SK-N-DZ (cell line): ENCODE measurements around the gene DYNC1H1.

ENCODE experiments used
- DNase-seq: peaks from one replicate; pipeline ENCODE4 v3.0.0-alpha.2; 2015; ENCODE audit warnings: low spot score

The DYNC1H1 gene

GRCh38 chr14:101939646-101940170 is 24.7 kb upstream of the DYNC1H1 start:
- DNase-seq, result no peak

- DNase-seq, result no peak
Observed at GRCh38 chr14:101944451-101944850, 19.9 kb upstream of the DYNC1H1 start.

DNA sequence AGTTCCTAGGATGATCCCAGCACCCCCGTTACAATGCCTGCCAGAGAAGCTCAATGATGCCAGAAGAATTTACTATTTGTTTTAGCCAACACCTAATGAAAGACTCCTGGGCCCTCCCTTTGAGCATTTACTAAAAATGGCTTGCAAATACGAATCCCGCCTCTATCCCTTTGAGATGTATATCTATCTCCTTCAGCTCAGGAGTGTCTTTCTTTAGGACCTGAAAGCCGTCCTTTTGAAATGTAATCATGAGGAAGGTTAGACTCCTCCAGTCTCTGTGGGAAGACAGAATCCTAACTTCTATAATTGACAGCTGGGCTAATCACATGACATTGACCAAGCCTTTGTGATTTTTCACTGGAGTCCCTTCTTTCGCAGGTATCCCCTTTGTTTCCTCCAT is 19.2 kb upstream of the DYNC1H1 start:
- no peak for DNase-seq

DNA sequence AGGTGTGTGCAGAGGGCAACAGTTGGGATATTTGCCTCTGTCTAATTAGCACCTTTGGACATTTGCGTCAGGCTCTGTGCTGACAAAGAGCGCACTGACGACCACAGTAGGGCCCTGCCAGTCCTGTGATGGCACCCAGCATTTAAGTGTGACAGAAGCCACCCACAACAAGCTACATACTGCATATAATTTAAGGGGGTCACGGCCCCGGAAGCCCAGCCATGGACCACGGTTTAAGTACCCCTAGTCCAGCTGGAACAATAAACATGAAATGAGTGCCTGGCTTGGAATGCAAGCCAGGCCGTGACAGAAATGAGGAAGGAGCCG is 16.8 kb upstream of the DYNC1H1 start:
- no peak for DNase-seq

GRCh38 chr14:101947904-101948665 is 16.3 kb upstream of the DYNC1H1 start:
- DNase-seq, result peak; percentile 98

- no peak for DNase-seq
Observed at GRCh38 chr14:101948666-101949216, 15.6 kb upstream of the DYNC1H1 start.

DNA sequence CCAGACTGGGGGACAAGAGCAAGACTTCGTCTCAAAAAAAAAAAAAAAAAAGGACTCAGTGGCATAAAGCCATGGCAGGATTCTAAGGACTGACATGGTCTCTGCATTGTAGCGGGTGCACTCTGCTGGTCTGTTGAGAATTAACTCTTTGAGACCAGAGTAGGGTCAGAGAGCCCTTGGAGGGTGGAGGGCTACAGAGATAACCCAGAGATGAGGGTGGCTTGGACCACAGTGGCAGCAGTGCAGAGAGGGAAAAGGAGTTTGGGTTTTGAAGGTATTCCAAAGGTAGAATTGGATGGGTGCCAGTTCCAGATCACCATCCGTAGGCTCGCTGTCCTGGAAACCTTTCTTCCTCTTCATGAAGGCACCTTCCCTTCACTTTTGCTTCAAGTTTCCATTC is 14.3 kb upstream of the DYNC1H1 start:
- DNase-seq, result no peak

DNA sequence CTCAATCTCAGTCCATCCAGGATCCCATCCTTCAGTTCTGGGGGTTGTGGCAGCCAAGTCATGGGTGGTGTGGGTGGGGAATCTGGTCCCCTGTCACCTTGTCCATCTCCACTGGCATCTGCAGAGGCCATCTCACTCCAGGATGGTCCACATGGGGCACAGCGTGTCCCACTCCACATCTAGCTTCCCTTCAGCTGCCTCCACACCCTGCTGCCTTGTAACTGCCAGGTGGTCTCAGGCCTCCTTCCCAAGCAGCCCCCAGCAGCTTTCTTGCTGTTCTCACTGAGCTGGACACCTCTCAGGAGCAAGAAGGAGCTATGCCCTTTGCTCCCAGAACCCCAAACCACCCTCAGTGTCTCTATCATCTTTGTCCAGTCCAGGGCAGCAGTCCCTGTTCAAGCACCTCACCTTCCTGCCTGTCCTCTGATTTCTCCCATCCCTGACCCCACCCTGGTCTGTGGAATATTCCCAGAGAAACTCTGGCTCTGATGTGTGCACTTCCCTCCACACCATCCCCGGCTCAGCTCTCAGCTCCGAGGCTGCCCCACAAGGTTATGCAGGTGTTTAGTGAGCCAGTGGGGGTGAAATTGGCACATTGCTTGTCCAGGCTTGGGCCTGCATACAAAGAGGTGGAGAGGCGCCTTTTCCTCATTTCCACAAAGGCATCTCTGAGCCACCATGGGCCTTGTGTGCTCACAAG is 13.7 kb upstream of the DYNC1H1 start:
- no peak for DNase-seq

DNA sequence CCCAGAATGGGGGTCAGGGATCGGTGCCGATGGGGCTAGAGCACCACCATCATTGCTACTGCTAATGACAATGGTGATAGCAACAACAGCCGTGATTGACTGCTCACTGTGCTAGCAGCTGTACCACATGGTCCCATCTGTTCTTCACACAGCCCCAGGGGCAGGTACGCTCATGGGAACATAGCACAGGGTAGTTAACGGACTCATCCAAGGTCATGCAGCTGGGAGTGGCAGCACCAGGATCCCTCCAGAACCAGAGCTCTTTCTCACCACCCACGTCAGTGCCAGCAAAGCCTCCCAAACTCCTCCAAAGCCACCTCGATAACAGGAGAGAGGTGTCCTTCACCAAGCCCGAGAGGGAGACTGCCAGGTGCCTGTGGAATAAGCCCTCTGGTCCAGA is 11.2 kb upstream of the DYNC1H1 start:
- DNase-seq, result no peak

DNA sequence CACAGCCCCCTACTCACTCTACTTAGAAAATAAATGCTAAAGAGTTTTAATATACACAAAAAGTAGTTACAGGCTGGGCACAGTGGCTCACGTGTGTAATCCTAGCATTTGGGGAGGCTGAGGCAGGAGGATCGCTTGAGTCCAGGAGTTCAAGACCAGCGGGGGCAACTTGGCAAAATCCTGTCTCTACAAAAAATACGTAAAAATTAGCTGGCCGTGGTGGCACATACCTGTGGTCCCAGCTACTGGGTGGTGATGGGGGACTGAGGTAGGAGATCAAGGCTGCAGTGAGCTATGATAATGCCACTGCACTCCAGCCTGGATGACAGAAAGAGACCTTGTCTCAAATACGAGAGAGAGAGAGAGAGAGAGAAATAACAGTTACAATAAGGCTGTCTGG is 9.9 kb upstream of the DYNC1H1 start:
- no peak for DNase-seq

DNA sequence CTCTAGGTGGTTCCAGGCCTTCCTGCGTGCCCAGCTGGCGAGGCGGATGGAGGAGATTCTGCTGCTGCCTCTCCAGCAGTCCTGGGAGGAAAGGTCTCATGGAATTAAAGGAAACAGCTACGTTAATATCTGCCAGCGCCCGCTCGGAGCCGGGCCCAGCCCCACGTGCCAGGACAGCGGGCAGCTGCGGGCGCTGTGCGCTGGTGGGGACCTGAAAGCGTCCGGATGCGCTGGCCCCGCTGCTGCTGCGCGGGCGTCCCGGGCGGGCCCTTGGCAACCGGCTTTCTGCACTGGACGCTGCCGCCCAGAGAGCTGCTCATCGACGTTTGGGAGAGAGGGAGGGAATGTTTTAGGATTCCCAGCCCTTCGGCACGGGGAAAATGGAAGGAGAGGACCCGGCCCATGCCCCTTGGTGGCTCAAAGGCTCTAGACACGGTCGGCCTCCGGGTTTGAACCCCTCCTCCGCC is 8.6 kb upstream of the DYNC1H1 start:
- no peak for DNase-seq

- DNase-seq, result peak; percentile 71
Observed at GRCh38 chr14:101956179-101956885, 8.0 kb upstream of the DYNC1H1 start.

DNA sequence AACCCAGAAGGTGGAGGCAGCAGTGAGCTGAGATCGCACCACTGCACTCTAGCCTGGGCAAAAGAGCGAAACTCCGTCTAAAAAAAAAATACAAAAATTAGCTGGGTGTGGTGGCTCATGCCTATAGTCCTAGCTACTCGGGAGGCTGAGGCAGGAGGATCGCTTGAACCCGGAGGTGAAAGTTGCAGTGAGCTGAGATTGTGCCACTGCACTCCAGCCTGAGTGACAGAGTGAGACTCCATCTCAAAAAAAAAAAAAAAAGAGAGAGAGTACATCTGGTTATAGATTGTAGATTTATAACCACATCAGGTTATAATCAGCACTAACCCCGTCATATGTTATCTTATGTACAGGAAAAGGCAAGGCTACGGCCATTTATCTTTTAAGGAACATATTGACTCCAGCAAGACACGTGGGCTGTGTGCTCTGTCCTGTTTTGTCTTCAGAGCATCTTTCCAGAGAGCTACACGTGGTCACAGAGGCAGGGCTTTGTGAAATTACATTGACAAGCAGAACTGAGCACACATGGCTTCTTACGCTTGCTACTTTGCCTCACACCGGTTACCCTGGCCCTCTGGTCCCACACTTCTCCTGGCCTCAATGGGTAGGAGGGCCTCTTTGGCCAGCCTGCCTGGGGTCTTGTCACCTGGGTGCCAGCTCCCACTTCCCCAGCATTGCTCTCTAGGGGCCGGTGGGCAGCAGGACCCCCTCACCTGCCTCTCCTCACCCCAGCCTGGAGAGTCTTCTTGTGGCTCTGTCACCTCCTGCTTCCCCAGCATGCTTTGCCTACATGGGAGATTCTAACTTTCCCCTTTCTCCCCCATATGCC is 6.8 kb upstream of the DYNC1H1 start:
- DNase-seq, result no peak

DNA sequence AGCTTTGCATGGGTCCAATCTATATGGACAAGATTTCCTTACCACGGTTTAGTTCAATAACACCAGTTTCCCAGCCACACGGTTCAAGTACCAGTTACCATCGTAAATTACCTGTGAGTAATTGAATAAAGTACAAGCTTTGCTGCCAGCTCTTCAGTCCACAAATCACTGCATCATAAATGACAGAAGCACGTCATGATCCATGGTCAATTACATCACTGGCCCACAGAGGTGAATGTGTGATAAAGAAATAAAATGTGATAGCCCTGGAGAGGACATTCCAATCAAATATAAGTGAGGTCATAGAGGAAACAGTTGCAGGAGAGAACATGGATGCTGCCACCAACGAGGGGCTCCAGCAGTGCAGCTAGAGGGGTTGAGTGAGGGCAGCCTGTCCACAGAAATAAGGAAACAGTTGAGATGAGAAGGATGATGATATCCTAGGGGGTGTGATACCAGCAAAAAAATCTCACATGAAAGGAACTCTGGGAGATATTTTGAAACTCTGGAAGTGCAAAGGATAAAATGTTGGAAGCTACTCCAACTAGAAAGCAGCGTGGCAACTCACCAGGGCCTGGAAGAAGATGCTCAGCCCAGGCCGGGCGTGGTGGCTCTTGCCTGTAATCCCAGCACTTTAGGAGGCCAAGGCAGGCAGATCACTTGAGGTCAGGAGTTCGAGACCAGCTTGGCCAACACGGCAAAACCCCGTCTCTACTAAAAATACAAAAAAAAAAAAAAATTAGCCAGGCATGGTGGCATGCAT is 5.8 kb upstream of the DYNC1H1 start:
- no peak for DNase-seq

GRCh38 chr14:101959277-101959676 is 5.1 kb upstream of the DYNC1H1 start:
- no peak for DNase-seq

DNA sequence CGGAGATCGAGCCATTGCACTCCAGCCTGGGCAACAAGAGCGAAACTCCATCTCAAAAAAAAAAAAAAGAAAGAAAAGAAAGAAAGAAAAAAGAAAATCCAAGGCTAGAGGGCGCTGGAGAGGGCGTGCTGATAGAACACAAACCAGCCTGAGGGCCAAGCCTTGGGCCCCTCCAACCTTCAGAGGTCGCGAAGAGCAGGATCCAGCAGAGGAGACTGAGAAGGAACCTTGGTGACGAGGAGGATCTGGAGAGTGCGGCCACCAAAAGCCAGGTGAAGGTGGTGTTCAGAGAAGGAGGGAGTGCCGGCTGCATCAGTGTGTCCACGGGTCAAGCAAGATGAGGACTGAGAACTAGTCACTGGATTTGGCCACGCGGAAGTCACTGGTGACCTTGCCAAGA is 4.1 kb upstream of the DYNC1H1 start:
- DNase-seq, result no peak

DNA sequence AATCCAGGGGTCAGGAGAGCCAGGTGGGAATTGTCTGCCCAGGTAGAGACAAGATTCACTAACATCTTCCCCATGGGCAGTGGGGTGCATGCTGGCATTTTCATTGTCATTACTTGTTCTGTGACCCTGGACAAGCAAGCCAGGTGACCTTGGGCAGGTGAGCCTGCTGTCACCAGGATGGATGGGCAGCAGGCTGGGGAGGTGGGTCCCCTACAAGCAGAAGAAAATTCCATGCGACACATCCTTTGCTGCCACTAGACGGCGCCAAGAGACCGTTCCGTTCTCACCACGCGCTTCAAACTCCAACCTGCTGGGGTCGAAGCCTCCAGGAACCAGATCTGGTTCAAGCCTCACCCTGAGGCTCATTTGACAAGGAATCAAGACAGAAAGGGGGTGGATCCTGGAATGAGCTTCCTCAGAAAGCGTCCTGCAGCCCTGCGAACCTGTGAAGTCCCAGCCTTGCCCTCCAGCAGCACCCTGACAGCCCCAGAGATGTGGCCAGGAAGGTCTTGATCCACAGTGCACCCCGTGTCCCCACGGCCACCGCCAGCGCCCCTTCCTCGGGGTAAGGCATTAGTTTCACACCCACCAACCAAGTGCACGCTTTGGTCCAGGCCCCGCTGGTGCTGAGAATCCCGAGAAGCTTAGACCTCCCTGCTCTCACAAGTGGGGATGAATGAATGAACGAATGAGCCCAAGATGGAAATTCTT is 3.2 kb upstream of the DYNC1H1 start:
- DNase-seq, result peak; percentile 75

- no peak for DNase-seq
Observed at GRCh38 chr14:101961746-101962502, 2.4 kb upstream of the DYNC1H1 start.

DNA sequence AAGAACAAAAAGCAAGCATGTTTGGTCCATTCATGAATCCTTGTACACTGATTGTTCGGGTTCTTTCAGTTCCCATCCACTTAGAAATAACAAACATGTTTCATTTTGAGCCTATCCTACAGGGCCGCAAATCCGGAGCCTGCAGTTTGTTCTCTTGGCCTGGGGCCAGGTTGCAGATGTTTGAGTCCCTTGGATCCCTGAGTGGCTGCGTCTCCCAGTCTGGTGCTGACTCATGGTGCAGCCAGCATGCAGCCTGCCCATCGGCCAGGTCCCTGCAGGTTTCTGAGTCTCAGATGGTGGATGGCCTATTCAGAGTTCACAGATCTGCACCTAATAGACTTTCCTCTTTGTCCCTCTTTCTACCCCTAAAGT is 1.9 kb upstream of the DYNC1H1 start:
- peak; percentile 52 for DNase-seq
